Pancreas (tissue), 10 donors: Measurements from ENCODE around the gene FAM200A. TPM values are rescaled to one million over a fixed set of nuclear protein-coding genes. Genes with fewer than 3 reads are reported as not detected.
"Not testable (repeated sequence)": the region's sequence is repeated elsewhere in the genome, so short reads cannot be mapped to it uniquely, and the experiment has no call there.

Source experiments
- ATAC-seq, 4 donors: fragments of 200-7000 bp; cut with Tn5 transposase; one replicate each; pipeline versions ENCODE4 v1.8.0 to v1.9.1; 2020; ENCODE audit warnings: mild to moderate bottlenecking in 4 of 4, moderate library complexity in 4 of 4
- DNase-seq, 6 donors: peaks; one replicate each; pipeline ENCODE4 v3.0.0-alpha.2; 2020
- FAIRE-seq: peaks from 2 replicates; lab custom pipeline; 2012; peaks lifted over from hg19 to GRCh38; lab: Jason Lieb, UNC
- H3K27ac ChIP-seq, 4 donors: fragments of 200-600 bp; sonication (generic); 1 replicate in 3 of 4; 2 replicates in 1 of 4; pipeline versions ENCODE4 v1.5.0 to v1.8.0; 2020
- H3K27me3 ChIP-seq, 4 donors: fragments of 200-600 bp; one replicate each; pipeline ENCODE4 v1.8.0; 2021
- H3K36me3 ChIP-seq, 3 donors: fragments of 200-600 bp; sonication (generic) in 1 of 3; one replicate each; pipeline versions ENCODE4 v1.5.0 to v1.8.0; 2020 to 2021
- H3K4me1 ChIP-seq, 3 donors: fragments of 200-600 bp; one replicate each; pipeline ENCODE4 v1.8.0; 2021
- H3K4me3 ChIP-seq, 4 donors: fragments of 200-600 bp; sonication (generic) in 2 of 4; one replicate each; pipeline versions ENCODE4 v1.5.0 to v1.8.0; 2020 to 2021
- H3K9me3 ChIP-seq, 4 donors: fragments of 200-600 bp; one replicate each; pipeline ENCODE4 v1.8.0; 2021
- CTCF ChIP-seq, 4 donors: fragments of 200-600 bp; sonication (generic) in 3 of 4; IDR thresholded peaks; one replicate each; pipeline versions ENCODE4 v1.5.0 to v1.8.0; 2021; ENCODE audit warnings: antibody characterized with exemption in 4 of 4
- WGBS, 2 donors: extraction: QIAGEN DNeasy Blood & Tissue Kit; methylation state at CpG; one replicate each; pipeline ENCODE4 v1.1.7; 2013; 5-methylcytosine and 5-hydroxymethylcytosine counted together
- intact Hi-C, 3 donors: fragments of 100-400 bp; cut with DNase I; formaldehyde crosslinking; loops; one replicate each; pipeline versions ENCODE4 v1.11.1 to v1.14.2; 2022
- polyA plus RNA-seq, 2 donors: library from polyadenylated mRNA; stranded (reverse); fragments of 200-250 nt; gene quantifications; one replicate each; pipeline ENCODE4 v1.2.3, GENCODE V29; 2013
- total RNA-seq, 6 donors: library from RNA; stranded (reverse); fragmentation: NEBNext Ultra II Directional in 4 of 6; extraction: Animal tissue kit (Norgen Biotek cat#: 25700) in 4 of 6; gene quantifications; one replicate each; pipeline versions ENCODE4 v1.2.1 to v1.2.4, GENCODE V29; 2021 to 2023
- donor health status: healthy with polysubstance abuse.
- donor health status: DM: no; HTN: no; CAD: no; lungs with moderate emphysema.
- donor health status: DM: no; HTN: no; CAD: no.
- donor health status: control.
- donor health status: control.
- donor health status: Bipolar disorder and iron deficiency.
- donor health status: DM: yes; HTN: yes; CAD: no.
- donor health status: DM: no; HTN: no; CAD: no.
- donor health status: DM: no; HTN: no; CAD: no.
- donor health status: DM: yes; HTN: yes; CAD: no.

FAM200A gene
- total and polyA plus RNA-seq, 8 donors = 1.7 to 4.3 (median 2.4) TPM

GRCh38 chr7:99554939-99555338 lies 3.0 kb upstream of the FAM200A start:
- DNase-seq (no peak), ATAC-seq (no peak), FAIRE-seq (no peak)
- intact Hi-C loops = no loop called here
- no peaks in the 10 kb centered on the region for H3K9me3 ChIP-seq
- no peak for TF ChIP-seq CTCF (IDR thresholded peaks at IDR 0.05)
- no peaks in the 10 kb centered on the region for H3K27me3 ChIP-seq
- H3K4me3 ChIP-seq = no peak overlapping the region
- H3K4me1 ChIP-seq = peaks cover 5 to 17% (median 15%) of the 10 kb centered on the region in 3 donors
- no peak overlapping the region for H3K27ac ChIP-seq
- no peaks in the 10 kb centered on the region for H3K36me3 ChIP-seq
- 61 to 68% methylated on average over 2 of the region's 2 CpGs for WGBS, 2 donors

- H3K9me3 ChIP-seq = no peaks in the 10 kb centered on the region
- WGBS, 2 donors = 88 to 92% methylated on average over 4 of the region's 4 CpGs
- no peak for ATAC-seq
- no peak overlapping the region for H3K27ac ChIP-seq
- TF ChIP-seq CTCF (IDR thresholded peaks at IDR 0.05) = no peak
- FAIRE-seq = no peak
- peaks cover 0 to 5% (median 0%) of the 10 kb centered on the region in 3 donors for H3K36me3 ChIP-seq
- H3K4me3 ChIP-seq = no peak overlapping the region
- H3K4me1 ChIP-seq = peaks cover 3 to 13% (median 12%) of the 10 kb centered on the region in 3 donors
- intact Hi-C loops = no loop called here
- H3K27me3 ChIP-seq = no peaks in the 10 kb centered on the region
- no peak for DNase-seq
Observed at GRCh38 chr7:99553039-99553438, 1.1 kb upstream of the FAM200A start.

GRCh38 chr7:99551334-99551733 lies 580 bp downstream of the FAM200A start:
- H3K4me1 ChIP-seq = peaks cover 3 to 7% (median 5%) of the 10 kb centered on the region in 3 donors
- intact Hi-C loops = no loop called here
- H3K27me3 ChIP-seq = no peaks in the 10 kb centered on the region
- H3K4me3 ChIP-seq = peak overlapping the region; percentile 72 to 91 (median 90)
- peaks cover 0 to 5% (median 3%) of the 10 kb centered on the region in 3 donors for H3K36me3 ChIP-seq
- no peak for TF ChIP-seq CTCF (IDR thresholded peaks at IDR 0.05)
- FAIRE-seq = no peak
- DNase-seq = no peak
- peak; percentile 16 to 54 (median 32) for ATAC-seq
- H3K27ac ChIP-seq = peak overlapping the region; percentile 58 to 77 (median 68)
- no peaks in the 10 kb centered on the region for H3K9me3 ChIP-seq
- 3 to 5% methylated on average over 15 of the region's 15 CpGs for WGBS, 2 donors

GRCh38 chr7:99549545-99549944 lies 2.4 kb downstream of the FAM200A start:
- ATAC-seq, H3K9me3 ChIP-seq, H3K27ac ChIP-seq, DNase-seq, H3K4me3 ChIP-seq, FAIRE-seq, intact Hi-C loops, H3K36me3 ChIP-seq, H3K4me1 ChIP-seq, H3K27me3 ChIP-seq: not testable (repeated sequence)
- 89 to 100% methylated on average over 1 of the region's 2 CpGs for WGBS, 2 donors

- FAIRE-seq, ATAC-seq, H3K4me1 ChIP-seq, intact Hi-C loops, H3K4me3 ChIP-seq, H3K27ac ChIP-seq, H3K27me3 ChIP-seq, H3K9me3 ChIP-seq, DNase-seq, H3K36me3 ChIP-seq: not testable (repeated sequence)
- 97 to 100% methylated on average over 5 of the region's 5 CpGs for WGBS, 2 donors
Observed at GRCh38 chr7:99545308-99545707, 6.6 kb downstream of the FAM200A start.

GRCh38 chr7:99543916-99544315 lies 8.0 kb downstream of the FAM200A start:
- peaks cover 0 to 5% (median 3%) of the 10 kb centered on the region in 3 donors for H3K36me3 ChIP-seq
- H3K27ac ChIP-seq = no peak overlapping the region
- intact Hi-C loops = no loop called here
- no peaks in the 10 kb centered on the region for H3K4me1 ChIP-seq
- WGBS, 2 donors = 92 to 94% methylated on average over 6 of the region's 6 CpGs
- ATAC-seq = no peak
- no peak overlapping the region for H3K4me3 ChIP-seq
- no peak for TF ChIP-seq CTCF (IDR thresholded peaks at IDR 0.05)
- no peak for FAIRE-seq
- H3K27me3 ChIP-seq = no peaks in the 10 kb centered on the region
- H3K9me3 ChIP-seq = no peaks in the 10 kb centered on the region
- DNase-seq = no peak
